ENCODE measurements around the gene MAST2. TPM values are rescaled to one million over a fixed set of nuclear protein-coding genes. Genes with fewer than 3 reads are reported as not detected.

The MAST2 gene
- total RNA-seq, 1 experiment from 2014 or later = 38.4 TPM

GRCh38 chr1:46081619-46082018 lies 278.2 kb downstream of the MAST2 start:
- TF ChIP-seq CTCF (conservative IDR thresholded peaks at IDR 0.05; ENCODE audit: low read depth, low read length) = no peak
- no peak for TF ChIP-seq EZH2 (IDR thresholded peaks at IDR 0.05; ENCODE audit: borderline replicate concordance, low read depth, low read length, poor library complexity, severe bottlenecking)
- Histone ChIP-seq H3K27me3 (replicated peaks; ENCODE audit: insufficient read depth, low read depth, low read length, poor library complexity) (no peaks in the 10 kb centered on the region), H3K27ac (ENCODE audit: low read depth, low read length, poor library complexity, severe bottlenecking) (peak overlapping the region; percentile 53), H3K36me3 (ENCODE audit: insufficient read depth, low read length, poor library complexity, severe bottlenecking) (no peaks in the 10 kb centered on the region), H3K9me3 (ENCODE audit: low read depth, low read length, poor library complexity, severe bottlenecking) (peaks cover 3% of the 10 kb centered on the region), H3K4me3 (ENCODE audit: low read depth, low read length, poor library complexity, severe bottlenecking) (no peak overlapping the region), H3K4me1 (ENCODE audit: insufficient read depth, low read length, poor library complexity, severe bottlenecking) (peaks cover 25% of the 10 kb centered on the region)
- intact Hi-C loops (cut with micrococcal nuclease; ENCODE audit: unreplicated experiment) = no loop called here
- DNase-seq (ENCODE audit: low spot score) = peak; percentile 40
- BruUV-seq (replicated peaks) = no TSS peak
- ChIA-PET POLR2A (ENCODE audit: low non-redundant PET) (no interaction called here), CTCF (no interaction called here)

GRCh38 chr1:46083579-46083978 lies 280.2 kb downstream of the MAST2 start:
- no TSS peak for BruUV-seq (replicated peaks)
- POLR2A ChIA-PET (ENCODE audit: low non-redundant PET) = interaction anchor here (0.6 kb wide), 1 partner anchor 21 kb away, joined by 6 read pairs; no protein-coding TSS in a partner anchor
- Histone ChIP-seq H3K36me3 (ENCODE audit: insufficient read depth, low read length, poor library complexity, severe bottlenecking) (no peaks in the 10 kb centered on the region), H3K4me3 (ENCODE audit: low read depth, low read length, poor library complexity, severe bottlenecking) (no peak overlapping the region), H3K4me1 (ENCODE audit: insufficient read depth, low read length, poor library complexity, severe bottlenecking) (peaks cover 16% of the 10 kb centered on the region), H3K27me3 (replicated peaks; ENCODE audit: insufficient read depth, low read depth, low read length, poor library complexity) (no peaks in the 10 kb centered on the region), H3K9me3 (ENCODE audit: low read depth, low read length, poor library complexity, severe bottlenecking) (peaks cover 3% of the 10 kb centered on the region), H3K27ac (ENCODE audit: low read depth, low read length, poor library complexity, severe bottlenecking) (no peak overlapping the region)
- intact Hi-C loops (cut with micrococcal nuclease; ENCODE audit: unreplicated experiment) = no loop called here
- CTCF ChIA-PET = no interaction called here
- DNase-seq (ENCODE audit: low spot score) = no peak
- TF ChIP-seq CTCF (conservative IDR thresholded peaks at IDR 0.05; ENCODE audit: low read depth, low read length) (no peak), EZH2 (IDR thresholded peaks at IDR 0.05; ENCODE audit: borderline replicate concordance, low read depth, low read length, poor library complexity, severe bottlenecking) (no peak)

GRCh38 chr1:46084553-46085451 lies 281.4 kb downstream of the MAST2 start:
- Histone ChIP-seq H3K4me1 (ENCODE audit: insufficient read depth, low read length, poor library complexity, severe bottlenecking) (peaks cover 13% of the 10 kb centered on the region), H3K27me3 (replicated peaks; ENCODE audit: insufficient read depth, low read depth, low read length, poor library complexity) (no peaks in the 10 kb centered on the region), H3K27ac (ENCODE audit: low read depth, low read length, poor library complexity, severe bottlenecking) (no peak overlapping the region), H3K4me3 (ENCODE audit: low read depth, low read length, poor library complexity, severe bottlenecking) (no peak overlapping the region), H3K36me3 (ENCODE audit: insufficient read depth, low read length, poor library complexity, severe bottlenecking) (no peaks in the 10 kb centered on the region), H3K9me3 (ENCODE audit: low read depth, low read length, poor library complexity, severe bottlenecking) (peaks cover 3% of the 10 kb centered on the region)
- CTCF ChIA-PET = no interaction called here
- no peak for DNase-seq (ENCODE audit: low spot score)
- TF ChIP-seq EZH2 (IDR thresholded peaks at IDR 0.05; ENCODE audit: borderline replicate concordance, low read depth, low read length, poor library complexity, severe bottlenecking) (no peak), CTCF (conservative IDR thresholded peaks at IDR 0.05; ENCODE audit: low read depth, low read length) (no peak)
- POLR2A ChIA-PET (ENCODE audit: low non-redundant PET) = interaction anchor here (0.7 kb wide), 1 partner anchor 18 kb away, joined by 3 read pairs; no protein-coding TSS in a partner anchor
- BruUV-seq (replicated peaks) = no TSS peak
- intact Hi-C loops (cut with micrococcal nuclease; ENCODE audit: unreplicated experiment) = no loop called here

Other genes starting within 250 kb of the MAST2 start
- gene NASP, start 219.6 kb upstream of the MAST2 start, total RNA-seq (2021) = 392 and 403 TPM in 2 replicates
- 2.0 and 3.2 TPM in 2 replicates for gene CCDC17, start 179.6 kb upstream of the MAST2 start, total RNA-seq (2021)
- gene GPBP1L1, start 117.1 kb upstream of the MAST2 start, total RNA-seq (2021) = 99.0 and 99.8 TPM in 2 replicates
- gene TMEM69, start 115.4 kb upstream of the MAST2 start, total RNA-seq (2021) = 32.3 and 38.3 TPM in 2 replicates
- gene IPP, start 53.0 kb upstream of the MAST2 start, total RNA-seq (2021) = 15.7 and 18.4 TPM in 2 replicates

All from A673 (cell line).